ENCODE measurements around the gene RNF4.

- TF ChIP-seq CTCF (IDR thresholded peaks at IDR 0.05; ENCODE audit: insufficient read depth, low read depth, low read length) (no peak), EZH2 (IDR thresholded peaks at IDR 0.05; ENCODE audit: insufficient read depth, low read length) (no peak)
These were observed 31.6 kb downstream of the RNF4 start for GRCh38 chr4:2500547-2500946.
